GM21526 (cell line): ENCODE results near the gene TOP3B.
"Not testable (repeated sequence)": the region's sequence is repeated elsewhere in the genome, so short reads cannot be mapped to it uniquely, and the experiment has no call there.

ENCODE experiments used
- ATAC-seq: cut with Tn5 transposase; IDR thresholded peaks from one replicate; pipeline ENCODE4 v1.9.1; 2021; ENCODE audit warnings: moderate library complexity; ENCODE audit not compliant: unreplicated experiment, low FRiP score

Gene TOP3B

DNA sequence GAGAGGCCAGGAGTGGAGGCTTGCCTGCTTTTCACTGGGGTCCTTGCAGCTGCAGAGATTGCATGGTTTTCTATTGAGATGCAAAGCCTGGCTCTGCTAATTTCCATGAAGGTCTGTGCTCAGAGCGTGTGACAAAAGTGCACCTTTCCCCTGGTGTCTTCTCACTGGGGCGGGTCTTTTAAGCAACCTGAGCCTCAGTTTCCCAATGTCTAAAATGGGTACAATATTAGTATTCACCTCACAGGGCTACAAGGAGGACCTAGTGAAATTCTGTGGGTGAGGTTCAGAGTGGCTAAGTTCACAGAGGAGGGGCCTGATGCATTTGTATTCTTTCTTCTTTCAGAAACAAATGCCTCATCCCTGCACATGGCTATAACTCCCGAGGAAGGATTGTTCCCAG lies 50.2 kb downstream of the TOP3B start:
- ATAC-seq: no peak

DNA sequence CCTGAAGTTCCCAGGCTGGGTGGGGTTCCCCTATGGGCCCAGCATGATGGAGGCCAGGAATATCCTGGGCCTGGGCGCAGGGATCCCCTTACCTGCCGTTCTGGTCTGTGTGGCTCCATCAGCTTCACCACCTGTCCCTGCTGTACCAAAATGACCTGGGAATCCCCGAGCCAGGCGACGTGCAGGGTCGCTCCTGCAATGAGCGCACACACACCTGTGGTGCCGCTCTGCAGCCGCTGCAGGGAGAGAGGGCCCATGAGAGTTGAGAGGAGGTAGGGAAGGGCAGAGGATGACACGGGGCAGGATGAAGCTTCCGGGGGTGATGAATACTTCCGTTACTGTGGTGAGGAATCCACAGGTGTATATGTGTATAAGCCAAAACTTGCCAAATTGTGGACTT lies 51.5 kb downstream of the TOP3B start:
- ATAC-seq: no peak

DNA sequence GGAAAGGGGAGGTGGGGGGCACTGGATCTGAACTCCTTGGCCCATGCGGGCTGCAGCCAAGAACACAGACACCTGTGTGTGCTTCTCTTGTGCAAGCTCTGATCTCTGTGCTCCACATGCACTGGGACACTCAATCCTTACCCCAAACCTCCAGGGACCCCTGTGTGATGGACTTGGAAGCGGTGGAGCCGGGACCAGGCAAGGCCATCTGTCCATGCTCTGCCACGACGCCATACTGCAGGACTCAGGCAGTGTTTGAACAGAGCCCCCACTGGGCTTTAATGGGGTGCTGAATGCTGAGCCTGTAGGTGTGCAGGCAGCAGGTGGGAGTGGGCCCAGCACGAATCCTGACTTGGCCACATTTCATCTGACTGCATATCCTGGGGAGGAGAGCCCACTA lies 53.3 kb downstream of the TOP3B start:
- ATAC-seq: no peak

DNA sequence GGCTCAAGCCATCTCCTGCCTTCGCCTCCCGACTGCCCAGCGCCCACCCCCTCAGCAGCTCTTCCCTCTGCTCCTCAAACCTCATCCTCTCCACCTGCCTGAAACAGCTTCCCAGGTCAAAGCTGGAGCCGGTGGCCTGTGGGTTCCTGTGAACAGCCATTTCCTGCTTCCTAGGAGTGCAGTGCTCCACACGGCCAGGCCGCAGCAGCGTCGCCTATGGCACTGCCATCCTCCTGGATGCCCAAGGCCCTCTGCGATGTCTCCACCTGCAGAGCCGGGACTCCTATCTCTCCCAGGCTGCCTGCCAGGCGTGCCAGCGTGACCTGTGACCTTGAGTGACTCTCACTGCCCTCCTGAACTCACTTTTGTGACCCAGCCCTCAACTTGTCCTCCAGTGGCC lies 54.5 kb downstream of the TOP3B start:
- no peak for ATAC-seq

DNA sequence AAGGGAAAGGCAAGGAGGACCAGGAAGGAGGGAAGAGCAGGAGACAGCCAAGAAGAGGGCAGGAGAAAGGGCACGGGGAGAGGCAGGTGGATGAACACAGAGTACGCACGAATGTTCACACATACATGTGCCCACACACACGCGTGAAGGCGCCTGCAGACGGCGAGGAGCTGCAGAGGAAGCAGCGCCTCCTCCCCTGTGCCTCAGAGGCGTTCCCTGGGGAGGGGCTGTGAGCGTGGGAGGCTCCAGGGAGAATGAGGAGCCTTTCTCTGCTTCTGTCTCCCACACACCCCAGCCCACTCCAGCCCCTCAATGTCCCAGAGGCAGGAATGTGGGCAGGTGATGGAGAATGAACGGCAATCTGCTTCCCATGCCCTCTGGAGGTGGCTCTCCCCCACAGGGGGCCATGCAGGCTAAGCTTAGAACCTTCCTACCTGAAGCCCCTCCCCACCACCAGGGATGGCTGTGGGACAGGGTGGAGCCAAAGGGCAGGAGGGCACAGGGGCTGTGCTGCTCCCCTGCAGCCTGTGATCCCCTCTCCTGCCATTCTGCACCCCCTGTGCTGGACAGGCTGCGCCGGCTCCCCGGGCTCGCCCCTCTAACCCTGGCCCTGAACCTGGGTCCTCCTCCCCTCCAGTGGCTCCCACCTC lies 55.3 kb downstream of the TOP3B start:
- no peak for ATAC-seq

DNA sequence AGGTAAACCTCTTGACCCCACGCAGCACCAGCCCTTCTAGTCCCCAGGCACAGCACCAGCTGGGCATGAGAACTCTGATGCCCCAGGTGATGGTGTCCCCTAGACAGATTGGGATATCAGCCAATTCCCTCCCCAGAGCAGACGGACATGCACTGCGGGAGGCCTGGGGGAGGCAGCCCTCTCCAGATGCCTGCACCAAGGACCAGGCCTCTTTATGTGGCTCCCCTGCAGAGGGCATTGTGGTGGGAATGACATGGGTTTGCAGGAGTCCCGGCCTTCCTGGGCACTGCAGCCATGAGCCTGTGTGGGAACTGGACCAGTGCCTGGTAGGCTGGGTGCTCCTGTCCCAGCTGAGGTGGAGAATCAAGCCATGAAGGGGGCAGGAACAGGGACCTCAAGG lies 55.9 kb downstream of the TOP3B start:
- no peak for ATAC-seq

DNA sequence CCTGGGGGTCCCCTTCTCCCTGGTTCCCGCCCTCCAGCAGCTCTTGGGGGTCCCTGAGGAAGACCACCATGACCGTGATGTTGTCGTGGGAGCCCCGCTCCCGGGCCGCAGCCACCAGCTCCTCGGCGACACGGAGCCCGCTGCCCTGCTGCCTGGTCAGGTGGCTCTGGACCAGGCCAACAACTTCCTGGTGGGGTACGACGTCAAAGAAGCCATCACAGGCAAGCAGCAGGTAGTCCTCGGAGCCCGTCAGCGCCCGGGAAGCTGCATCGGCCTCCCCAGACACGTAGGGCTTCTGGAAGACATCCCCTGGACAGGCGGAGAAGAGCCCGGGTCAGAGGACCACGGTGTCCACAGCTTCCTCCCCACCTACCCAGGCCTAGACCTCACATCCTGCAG lies 59.4 kb downstream of the TOP3B start:
- no peak for ATAC-seq

DNA sequence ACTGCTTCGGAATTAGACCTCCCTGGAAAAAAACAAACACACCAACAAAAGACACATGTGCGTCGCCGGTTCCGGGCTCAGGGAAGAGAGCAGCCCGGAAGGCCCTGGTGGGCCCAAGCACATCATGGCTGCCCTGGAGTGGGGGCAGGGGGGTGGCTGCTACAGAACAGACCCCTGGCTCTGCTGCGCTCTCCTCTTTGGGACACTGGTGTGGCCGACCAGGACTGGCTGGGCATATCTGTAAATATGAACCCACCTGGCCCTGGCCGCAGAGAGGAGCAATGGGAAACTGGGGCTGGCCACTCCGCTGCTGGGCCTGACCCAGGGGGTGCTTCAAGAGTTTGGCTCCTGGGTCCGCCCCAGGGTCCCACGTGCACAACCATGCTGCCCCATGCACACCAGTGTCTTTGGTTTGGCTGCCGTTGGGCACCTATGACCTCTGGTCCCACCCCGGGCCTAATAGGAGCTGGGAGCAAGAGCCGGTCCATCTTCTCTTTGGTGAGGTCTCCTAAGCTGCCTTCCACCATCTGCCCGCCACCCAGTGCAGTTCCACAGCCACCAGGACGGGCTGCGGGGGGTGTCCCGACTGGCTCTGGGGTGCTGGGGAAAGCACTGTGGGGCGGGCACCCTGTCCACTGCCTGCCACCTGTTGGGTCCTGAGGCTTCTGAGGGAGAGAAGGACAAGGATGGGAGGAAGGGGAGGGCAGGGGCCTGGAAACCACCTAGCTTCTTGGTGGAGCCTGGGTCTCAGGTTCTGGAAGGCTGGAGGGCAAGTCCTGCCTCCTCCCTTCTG lies 60.0 kb downstream of the TOP3B start:
- ATAC-seq: no peak

DNA sequence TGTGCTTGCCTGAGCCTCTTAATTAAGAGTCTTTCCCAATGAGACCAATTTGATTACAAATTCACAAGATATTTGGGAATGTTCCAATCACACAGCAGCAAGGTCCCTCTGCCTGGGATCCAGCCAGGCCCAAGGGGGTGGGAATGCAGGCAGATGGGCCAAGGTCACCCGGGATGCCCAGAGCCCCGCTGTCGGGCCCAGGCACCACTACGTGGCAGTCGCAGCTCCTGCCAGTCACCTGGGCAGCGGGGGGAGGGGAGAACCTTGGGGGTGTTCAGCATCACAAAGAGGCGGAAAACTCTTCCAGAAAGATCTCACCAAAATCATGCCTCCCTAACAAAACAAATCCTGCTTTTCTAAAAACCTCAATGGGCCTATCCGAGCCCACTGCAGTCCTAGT lies 60.9 kb downstream of the TOP3B start:
- ATAC-seq: no peak

DNA sequence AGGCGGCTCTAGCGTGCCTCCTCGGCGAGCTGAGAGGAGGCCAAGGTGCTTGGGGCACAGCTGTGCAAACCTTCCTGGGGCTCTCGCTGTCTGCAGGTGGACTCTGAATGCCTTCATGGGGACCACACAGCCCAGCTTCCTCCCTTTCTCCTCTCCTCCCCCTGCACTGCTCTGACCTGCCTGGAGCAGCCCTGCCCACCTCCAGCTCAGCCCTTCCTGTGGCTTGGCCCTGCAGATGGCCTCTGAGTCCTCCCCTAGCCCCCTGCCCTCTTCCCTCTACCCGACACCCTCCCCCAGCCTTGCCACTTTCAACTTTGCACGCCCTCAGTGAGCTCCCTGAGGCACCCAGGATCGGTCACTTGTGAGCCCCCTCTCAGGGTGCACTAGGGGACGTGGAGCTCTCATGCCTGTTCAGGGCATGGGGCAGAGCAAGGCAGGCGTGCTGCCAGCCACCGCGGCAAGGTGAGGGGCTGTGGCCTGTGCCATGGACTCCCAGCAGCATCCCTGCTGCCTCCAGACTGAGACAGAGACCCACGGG lies 61.3 kb downstream of the TOP3B start:
- ATAC-seq: no peak

DNA sequence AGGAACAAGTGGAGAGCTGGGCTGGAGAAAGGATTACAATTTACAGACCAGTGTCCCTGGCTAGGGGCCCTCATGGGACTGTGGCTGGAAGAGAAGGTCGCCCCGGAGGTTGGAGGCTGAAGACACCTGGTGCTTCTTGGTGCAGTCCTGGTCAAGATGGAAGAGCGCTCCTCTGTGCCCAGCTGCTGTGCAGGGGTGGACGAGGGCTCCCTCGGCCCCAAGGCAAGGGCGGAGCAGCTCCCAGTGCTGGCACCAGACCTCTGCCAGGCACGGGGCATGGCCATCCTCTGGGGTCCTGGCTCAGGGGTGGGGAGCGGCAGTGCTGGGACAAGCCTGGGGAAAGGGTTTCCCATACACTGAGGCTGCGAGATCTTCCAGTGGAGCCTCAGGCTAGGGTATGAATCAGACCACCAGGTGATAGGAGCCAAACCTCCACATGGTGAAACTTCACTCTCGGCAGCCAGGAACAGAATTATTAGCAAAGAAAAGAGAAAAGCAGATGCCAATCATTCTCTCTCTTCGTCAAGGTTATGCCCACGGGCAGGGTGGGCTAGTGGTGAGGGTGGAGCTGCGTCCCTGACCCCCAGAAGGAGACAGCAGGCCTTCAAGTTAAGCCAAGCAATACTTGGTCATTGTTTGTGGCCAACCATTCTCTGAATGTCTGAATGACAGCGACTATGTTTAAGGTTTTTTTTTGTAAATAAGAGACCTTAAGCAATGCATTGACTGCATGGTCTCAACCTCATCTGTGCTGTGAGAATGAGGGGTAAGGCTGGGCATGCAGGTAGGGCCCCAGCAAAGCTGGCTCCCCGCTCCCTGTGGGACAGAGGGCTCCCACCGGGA lies 62.0 kb downstream of the TOP3B start:
- ATAC-seq: no peak

DNA sequence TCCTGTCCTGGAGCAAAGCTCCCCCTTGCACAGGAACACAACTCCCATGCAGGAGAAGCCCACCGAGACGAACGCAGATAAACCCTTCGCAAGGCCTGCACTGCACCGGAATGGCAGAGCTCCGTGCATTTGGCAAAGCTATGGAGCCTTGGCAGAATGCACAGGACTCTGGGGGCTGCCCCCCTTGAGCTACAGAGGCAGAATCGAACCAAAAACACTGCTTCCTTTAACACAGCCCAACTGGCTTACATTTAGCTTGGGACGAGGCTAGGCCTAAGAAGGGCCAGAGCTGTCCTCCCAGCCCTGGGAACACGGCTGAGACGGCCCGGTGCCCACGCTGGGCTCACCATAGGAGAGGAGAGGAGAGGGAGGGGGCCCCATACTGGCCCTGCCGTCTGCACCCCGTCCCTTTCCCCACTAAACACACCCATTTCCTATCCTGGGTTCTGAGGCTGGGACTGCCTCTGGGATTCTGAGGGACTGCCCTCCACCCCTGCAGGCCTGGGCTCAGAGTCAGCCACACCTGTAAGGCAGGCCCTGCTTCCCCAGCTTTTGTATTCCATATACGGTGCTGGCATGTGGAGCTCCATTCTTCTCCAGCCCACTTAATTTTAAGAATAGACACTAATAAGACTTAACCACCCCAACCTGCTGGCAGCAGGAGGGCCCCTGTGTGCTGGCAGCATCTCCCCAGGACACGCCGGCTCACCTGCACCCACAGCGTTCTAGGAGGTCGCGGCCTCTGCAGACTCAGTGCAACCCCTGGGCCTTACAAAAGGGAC lies 62.9 kb downstream of the TOP3B start:
- no peak for ATAC-seq

DNA sequence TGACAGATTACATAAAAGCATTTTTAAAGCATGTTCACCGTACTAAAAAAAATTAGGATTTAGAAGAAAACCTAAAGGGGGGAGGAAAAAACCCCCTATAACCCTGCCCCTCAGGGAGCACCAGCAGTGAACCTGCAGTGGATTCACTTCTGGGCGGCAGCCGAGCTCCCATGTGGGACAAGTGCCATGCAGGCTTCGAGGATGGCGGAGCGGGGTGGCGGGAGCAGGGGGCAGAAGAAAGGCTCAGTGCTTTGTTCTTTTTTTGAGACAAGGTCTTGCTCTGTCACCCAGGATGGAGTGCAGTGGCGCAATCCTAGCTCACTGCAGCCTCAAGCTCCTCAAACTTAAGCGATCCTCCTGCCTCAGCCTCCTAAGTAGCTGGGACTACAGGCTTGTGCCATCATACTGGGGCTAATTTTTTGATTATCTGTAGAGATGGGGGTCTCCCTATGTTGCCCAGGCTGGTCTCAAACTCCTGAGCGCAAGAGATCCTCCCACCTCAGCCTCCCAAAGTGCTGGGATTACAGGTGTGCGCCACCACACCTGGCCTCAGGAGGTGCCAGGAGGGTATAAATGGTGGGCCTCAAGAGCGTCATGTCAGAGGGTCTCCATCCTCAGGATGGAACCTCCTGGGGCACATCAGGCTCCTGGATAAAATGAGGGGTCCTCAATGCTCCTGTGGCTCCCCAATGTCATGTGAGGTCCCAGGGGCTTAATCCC lies 64.0 kb downstream of the TOP3B start:
- ATAC-seq: no peak

DNA sequence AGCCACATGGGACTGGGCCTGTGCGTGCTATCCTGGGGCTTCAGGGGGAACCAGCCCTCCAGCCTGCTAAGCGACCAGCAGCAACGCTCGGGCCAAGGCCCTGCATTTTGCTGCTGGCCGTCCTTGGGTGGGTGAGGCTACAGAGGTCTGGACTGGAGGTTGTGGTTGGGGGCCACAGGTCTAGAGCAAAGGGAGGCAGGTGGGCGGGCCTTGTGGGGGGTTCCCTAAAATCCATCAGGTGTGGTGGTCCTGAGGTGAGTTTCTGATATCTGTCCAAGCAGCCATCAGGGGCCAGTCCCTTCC lies 64.7 kb downstream of the TOP3B start:
- ATAC-seq: no peak

DNA sequence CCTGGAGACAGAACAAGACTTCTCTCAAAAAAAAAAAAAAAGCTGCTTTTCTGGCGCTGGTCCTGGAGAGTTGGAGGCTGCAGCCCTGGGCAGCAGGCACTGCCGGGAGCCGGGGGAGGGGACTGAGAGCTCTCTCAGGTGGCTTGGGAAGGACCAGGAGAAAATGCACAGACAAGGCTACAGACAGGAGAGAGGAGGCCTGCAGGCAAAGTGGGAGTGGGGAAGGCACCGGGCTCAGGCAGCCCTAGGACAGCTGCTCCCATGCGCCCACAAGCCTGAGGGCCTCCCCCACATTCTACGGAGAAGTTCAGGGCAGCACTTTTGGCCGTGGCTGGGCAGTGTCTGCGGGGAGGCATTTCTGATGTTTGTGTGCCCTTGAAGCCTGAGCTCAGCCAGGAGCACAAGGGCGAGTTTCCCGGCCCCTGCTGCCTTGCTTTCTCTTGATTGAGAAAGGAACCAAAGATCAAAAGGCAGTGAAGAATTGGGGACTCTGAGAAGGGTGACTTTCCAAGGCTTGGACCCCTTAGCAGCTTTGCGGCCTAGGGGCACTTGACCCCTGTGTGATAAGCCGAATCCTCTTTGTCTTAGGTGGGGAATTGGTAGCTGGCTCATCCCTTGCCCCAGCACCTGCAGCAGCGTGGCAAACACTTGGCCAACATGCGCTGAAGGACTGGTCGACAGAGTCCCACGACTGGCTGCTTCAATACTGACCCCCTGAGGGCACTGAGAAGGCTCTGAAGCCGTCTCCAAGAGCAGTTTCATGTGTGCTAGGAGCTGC lies 65.2 kb downstream of the TOP3B start:
- no peak for ATAC-seq

DNA sequence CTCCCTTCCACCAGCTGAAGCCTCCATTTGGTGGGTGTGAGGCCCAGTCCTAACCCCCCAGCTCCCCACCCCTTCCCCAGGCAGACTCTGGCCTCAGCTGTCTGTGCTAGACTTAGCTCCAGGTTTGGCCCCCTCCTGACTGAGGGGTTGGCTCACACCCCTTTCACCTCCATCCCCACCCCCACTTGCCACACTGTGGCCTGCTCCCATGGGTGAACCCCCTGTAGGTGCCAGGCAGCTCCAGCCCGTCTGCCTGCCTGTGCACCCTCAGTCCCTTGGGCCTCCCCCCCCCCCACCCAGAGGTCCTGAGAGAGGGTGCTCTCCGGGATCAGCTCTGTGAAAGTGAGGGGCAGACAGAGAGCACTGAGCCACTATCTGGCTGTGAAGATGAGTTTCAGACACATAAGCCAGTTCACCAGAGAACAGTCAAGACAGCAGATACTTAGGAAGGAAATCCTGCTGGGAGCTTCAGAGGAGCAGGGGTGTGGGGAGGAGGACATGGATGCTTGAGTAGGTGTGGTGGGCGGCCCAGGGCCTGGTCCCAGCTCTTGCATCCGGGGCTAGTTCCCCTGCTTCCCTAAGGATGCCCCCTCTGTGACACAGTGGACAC lies 66.2 kb downstream of the TOP3B start:
- no peak for ATAC-seq

DNA sequence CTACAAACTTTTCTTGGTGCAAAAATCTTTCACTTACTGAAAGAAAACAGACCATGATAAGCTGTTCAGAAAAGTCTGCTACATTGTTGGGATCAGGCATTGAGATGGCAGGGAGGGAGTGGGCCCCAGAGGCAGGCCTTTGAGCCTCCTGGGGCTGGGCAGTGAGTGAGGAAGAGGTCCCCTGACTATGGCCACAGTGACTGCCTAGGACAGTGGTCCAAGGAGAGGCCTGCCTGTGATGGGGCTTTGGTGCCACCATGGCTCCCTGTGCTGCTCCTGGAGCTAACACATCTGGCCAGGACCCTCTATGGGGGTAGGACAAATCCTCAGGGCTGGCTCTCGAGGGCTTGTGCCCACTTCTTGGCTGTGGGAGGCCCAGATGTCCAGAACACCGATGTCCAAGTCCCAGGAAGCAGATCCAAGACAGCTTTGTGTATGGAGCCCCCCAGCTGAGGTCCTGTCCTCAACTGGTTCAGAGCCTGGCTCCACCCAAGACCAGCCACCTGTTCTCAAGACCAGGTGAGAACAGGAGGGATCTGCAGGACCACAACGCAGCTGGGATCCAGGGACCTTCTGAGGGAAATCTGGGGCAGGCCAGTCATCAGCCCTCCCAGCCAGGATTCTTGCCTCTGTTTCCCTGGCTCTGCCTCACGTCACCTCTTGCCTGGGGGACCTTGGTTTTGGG lies 66.8 kb downstream of the TOP3B start:
- ATAC-seq: no peak

DNA sequence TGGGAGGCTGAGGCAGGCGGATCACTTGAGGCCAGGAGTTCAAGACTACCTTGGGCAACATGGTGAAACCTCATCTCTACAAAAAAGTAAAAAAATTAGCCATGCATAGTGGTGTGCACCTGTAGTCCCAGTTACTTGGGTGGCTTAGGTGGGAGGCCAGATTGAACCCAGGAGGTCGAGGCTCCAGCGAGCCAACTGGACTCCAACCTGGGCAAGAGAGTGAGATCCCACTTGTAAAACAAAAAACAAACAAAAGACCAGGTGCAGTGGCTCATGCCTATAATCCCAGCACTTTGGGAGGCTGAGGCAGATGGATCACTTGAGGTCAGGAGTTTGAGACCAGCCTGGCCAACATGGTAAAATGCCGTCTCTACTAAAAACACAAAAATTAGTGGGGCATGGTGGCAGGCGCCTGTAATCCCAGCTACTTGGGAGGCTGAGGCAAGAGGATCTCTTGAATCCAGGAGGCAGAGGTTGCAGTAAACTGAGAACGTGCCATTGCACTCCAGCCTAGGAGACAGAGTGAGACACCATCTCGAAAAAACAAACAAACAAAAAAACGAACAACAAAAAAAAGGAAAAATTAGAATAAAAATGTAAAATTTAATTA lies 68.4 kb downstream of the TOP3B start:
- ATAC-seq: not testable (repeated sequence)
